ENCODE results near the gene UNC13C.

Gene UNC13C

GRCh38 chr15:54660356-54660755, 682.1 kb downstream of the UNC13C start:
- DNase-seq (ENCODE audit: low read depth): no peak

- no peak for DNase-seq (ENCODE audit: low read depth)
These were observed 697.0 kb downstream of the UNC13C start for GRCh38 chr15:54675241-54675640.

- DNase-seq (ENCODE audit: low read depth): no peak
These were observed 703.3 kb downstream of the UNC13C start for GRCh38 chr15:54681584-54681983.
